ENCODE results near the gene TMEM108. TPM values are rescaled to one million over a fixed set of nuclear protein-coding genes. Genes with fewer than 3 reads are reported as not detected.
A peak's percentile ranks its signal among the peaks of the same experiment; 100 is the strongest.

Gene TMEM108
- total and polyA plus RNA-seq, 5 donors from 2014 or later: 0.11 TPM; not detected in 4

GRCh38 chr3:133375403-133375745, 337.2 kb downstream of the TMEM108 start:
- ATAC-seq (ENCODE audit: low read depth in 2 of 2): no peak
- H3K4me3 Mint-ChIP-seq: no peak overlapping the region
- Histone ChIP-seq H3K9me3 (ENCODE audit: control insufficient read depth in 2 of 2, low read length in 2 of 2) (no peaks in the 10 kb centered on the region), H3K27me3 (ENCODE audit: control insufficient read depth, insufficient read depth, low read length) (peaks cover 1% of the 10 kb centered on the region), H3K4me3 (ENCODE audit: low read depth, low read length) (no peak overlapping the region), H3K4me1 (ENCODE audit: control insufficient read depth, insufficient read depth, low read length, poor library complexity, severe bottlenecking) (no peaks in the 10 kb centered on the region), H3K36me3 (ENCODE audit: control insufficient read depth, insufficient read depth, low read length) (no peaks in the 10 kb centered on the region), H3K27ac (ENCODE audit: insufficient read depth, low read length, poor library complexity, severe bottlenecking) (no peak overlapping the region)
- no peaks in the 10 kb centered on the region for H3K4me1 Mint-ChIP-seq
- H3K27ac Mint-ChIP-seq: no peak overlapping the region
- DNase-seq: no peak
- no peaks in the 10 kb centered on the region for H3K9me3 Mint-ChIP-seq
- no peaks in the 10 kb centered on the region for H3K36me3 Mint-ChIP-seq
- H3K27me3 Mint-ChIP-seq: no peaks in the 10 kb centered on the region

DNA sequence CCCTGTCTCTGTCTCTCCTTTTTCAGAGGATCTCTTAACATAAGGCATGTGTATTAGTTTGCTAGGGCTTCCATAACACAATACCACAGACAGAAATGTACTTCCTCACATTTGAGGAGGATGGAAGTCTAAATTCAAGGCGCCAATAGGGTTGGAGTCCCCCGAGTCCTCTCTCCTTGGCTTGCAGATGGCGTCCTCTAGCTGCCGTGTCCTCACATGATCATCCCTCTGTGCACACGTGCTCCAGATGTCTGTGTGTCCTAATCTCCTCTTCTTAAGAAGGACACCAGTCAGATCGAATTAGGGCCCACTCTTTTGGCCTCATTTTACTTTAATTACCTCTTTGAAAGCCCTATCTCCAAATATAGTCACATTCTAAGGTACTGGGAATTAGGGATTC, 338.6 kb downstream of the TMEM108 start:
- no peaks in the 10 kb centered on the region for H3K4me1 Mint-ChIP-seq
- H3K4me1 ChIP-seq (ENCODE audit: control insufficient read depth, insufficient read depth, low read length, poor library complexity, severe bottlenecking): no peaks in the 10 kb centered on the region

DNA sequence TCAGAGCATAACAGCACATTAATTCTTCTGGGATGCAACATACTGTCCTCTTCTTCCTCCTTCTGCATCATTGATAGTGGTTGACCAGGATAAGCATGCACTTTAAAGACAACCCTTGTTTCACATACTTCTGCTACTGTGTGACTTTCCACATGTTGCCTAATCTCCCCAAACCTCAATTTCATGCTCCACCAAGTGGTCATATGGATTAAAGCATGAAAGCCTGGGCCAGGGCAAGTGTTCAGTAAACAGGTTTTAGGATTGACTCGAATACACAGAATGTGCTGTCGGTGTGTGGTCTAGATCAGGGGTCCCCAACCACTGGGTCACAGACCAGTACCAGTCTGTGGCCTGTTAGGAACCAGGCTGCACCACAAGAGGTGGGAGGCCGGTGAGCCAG, 339.2 kb downstream of the TMEM108 start:
- no peaks in the 10 kb centered on the region for H3K9me3 ChIP-seq (ENCODE audit: control insufficient read depth in 2 of 2, low read length in 2 of 2)
- H3K27ac Mint-ChIP-seq: no peak overlapping the region
- DNase-seq: peak in 1 of 3 donors; percentile 11
- no peaks in the 10 kb centered on the region for H3K9me3 Mint-ChIP-seq
- no peaks in the 10 kb centered on the region for H3K4me1 ChIP-seq (ENCODE audit: control insufficient read depth, insufficient read depth, low read length, poor library complexity, severe bottlenecking)
- H3K4me3 ChIP-seq (ENCODE audit: low read depth, low read length): no peak overlapping the region
- H3K36me3 Mint-ChIP-seq: no peaks in the 10 kb centered on the region
- no peaks in the 10 kb centered on the region for H3K27me3 Mint-ChIP-seq
- no peak for ATAC-seq (ENCODE audit: low read depth in 2 of 2)
- no peaks in the 10 kb centered on the region for H3K27me3 ChIP-seq (ENCODE audit: control insufficient read depth, insufficient read depth, low read length)
- H3K27ac ChIP-seq (ENCODE audit: insufficient read depth, low read length, poor library complexity, severe bottlenecking): no peak overlapping the region
- no peaks in the 10 kb centered on the region for H3K4me1 Mint-ChIP-seq
- no peaks in the 10 kb centered on the region for H3K36me3 ChIP-seq (ENCODE audit: control insufficient read depth, insufficient read depth, low read length)
- H3K4me3 Mint-ChIP-seq: no peak overlapping the region

More for the DNA sequence above, 338.6 kb downstream of the TMEM108 start:
- no peak overlapping the region for H3K4me3 Mint-ChIP-seq
- H3K27ac Mint-ChIP-seq: no peak overlapping the region
- H3K27ac ChIP-seq (ENCODE audit: insufficient read depth, low read length, poor library complexity, severe bottlenecking): no peak overlapping the region
- H3K4me3 ChIP-seq (ENCODE audit: low read depth, low read length): no peak overlapping the region
- no peaks in the 10 kb centered on the region for H3K9me3 ChIP-seq (ENCODE audit: control insufficient read depth in 2 of 2, low read length in 2 of 2)
- no peaks in the 10 kb centered on the region for H3K27me3 ChIP-seq (ENCODE audit: control insufficient read depth, insufficient read depth, low read length)
- no peaks in the 10 kb centered on the region for H3K36me3 ChIP-seq (ENCODE audit: control insufficient read depth, insufficient read depth, low read length)
- ATAC-seq (ENCODE audit: low read depth in 2 of 2) (no peak), DNase-seq (no peak)
- no peaks in the 10 kb centered on the region for H3K36me3 Mint-ChIP-seq
- no peaks in the 10 kb centered on the region for H3K27me3 Mint-ChIP-seq
- H3K9me3 Mint-ChIP-seq: no peaks in the 10 kb centered on the region

DNA sequence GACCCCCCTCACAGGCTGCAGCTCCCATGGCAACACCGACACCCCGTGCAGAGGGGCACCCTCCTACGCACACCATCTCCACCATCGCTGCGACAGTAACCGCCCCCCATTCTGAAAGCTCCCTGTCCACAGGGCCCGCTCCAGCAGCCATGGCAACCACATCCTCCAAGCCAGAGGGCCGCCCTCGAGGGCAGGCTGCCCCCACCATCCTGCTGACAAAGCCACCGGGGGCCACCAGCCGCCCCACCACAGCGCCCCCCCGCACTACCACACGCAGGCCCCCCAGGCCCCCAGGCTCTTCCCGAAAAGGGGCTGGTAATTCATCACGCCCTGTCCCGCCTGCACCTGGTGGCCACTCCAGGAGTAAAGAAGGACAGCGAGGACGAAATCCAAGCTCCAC, 341.7 kb downstream of the TMEM108 start:
- Histone ChIP-seq H3K9me3 (ENCODE audit: control insufficient read depth in 2 of 2, low read length in 2 of 2) (no peaks in the 10 kb centered on the region), H3K27me3 (ENCODE audit: control insufficient read depth, insufficient read depth, low read length) (no peaks in the 10 kb centered on the region), H3K4me3 (ENCODE audit: low read depth, low read length) (no peak overlapping the region), H3K27ac (ENCODE audit: insufficient read depth, low read length, poor library complexity, severe bottlenecking) (no peak overlapping the region), H3K36me3 (ENCODE audit: control insufficient read depth, insufficient read depth, low read length) (no peaks in the 10 kb centered on the region), H3K4me1 (ENCODE audit: control insufficient read depth, insufficient read depth, low read length, poor library complexity, severe bottlenecking) (no peaks in the 10 kb centered on the region)
- H3K27ac Mint-ChIP-seq: no peak overlapping the region
- H3K9me3 Mint-ChIP-seq: no peaks in the 10 kb centered on the region
- H3K36me3 Mint-ChIP-seq: no peaks in the 10 kb centered on the region
- no peak for ATAC-seq (ENCODE audit: low read depth in 2 of 2)
- H3K27me3 Mint-ChIP-seq: peaks cover 9% of the 10 kb centered on the region
- no peak for DNase-seq
- H3K4me1 Mint-ChIP-seq: no peaks in the 10 kb centered on the region
- no peak overlapping the region for H3K4me3 Mint-ChIP-seq

DNA sequence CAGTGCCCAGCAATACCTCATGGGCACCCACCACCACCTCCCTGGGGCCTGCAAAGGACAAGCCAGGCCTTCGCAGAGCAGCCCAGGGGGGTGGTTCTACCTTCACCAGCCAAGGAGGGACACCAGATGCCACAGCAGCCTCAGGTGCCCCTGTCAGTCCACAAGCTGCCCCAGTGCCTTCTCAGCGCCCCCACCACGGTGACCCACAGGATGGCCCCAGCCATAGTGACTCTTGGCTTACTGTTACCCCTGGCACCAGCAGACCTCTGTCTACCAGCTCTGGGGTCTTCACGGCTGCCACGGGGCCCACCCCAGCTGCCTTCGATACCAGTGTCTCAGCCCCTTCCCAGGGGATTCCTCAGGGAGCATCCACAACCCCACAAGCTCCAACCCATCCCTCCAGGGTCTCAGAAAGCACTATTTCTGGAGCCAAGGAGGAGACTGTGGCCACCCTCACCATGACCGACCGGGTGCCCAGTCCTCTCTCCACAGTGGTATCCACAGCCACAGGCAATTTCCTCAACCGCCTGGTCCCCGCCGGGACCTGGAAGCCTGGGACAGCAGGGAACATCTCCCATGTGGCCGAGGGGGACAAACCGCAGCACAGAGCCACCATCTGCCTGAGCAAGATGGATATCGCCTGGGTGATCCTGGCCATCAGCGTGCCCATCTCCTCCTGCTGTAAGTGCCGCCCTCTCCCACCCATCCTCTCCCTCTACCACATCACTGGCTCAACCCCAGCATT, 342.5 kb downstream of the TMEM108 start:
- peaks cover 9% of the 10 kb centered on the region for H3K27me3 Mint-ChIP-seq
- no peak overlapping the region for H3K4me3 Mint-ChIP-seq
- no peak overlapping the region for H3K27ac Mint-ChIP-seq

GRCh38 chr3:133381346-133382109, 343.3 kb downstream of the TMEM108 start:
- no peak for ATAC-seq (ENCODE audit: low read depth in 2 of 2)
- no peak overlapping the region for H3K4me3 ChIP-seq (ENCODE audit: low read depth, low read length)
- Mint-ChIP-seq H3K27me3 (peaks cover 9% of the 10 kb centered on the region), H3K9me3 (no peaks in the 10 kb centered on the region), H3K27ac (no peak overlapping the region), H3K4me3 (no peak overlapping the region), H3K4me1 (no peaks in the 10 kb centered on the region), H3K36me3 (no peaks in the 10 kb centered on the region)
- DNase-seq: no peak
- no peaks in the 10 kb centered on the region for H3K36me3 ChIP-seq (ENCODE audit: control insufficient read depth, insufficient read depth, low read length)
- no peaks in the 10 kb centered on the region for H3K9me3 ChIP-seq (ENCODE audit: control insufficient read depth in 2 of 2, low read length in 2 of 2)
- H3K27ac ChIP-seq (ENCODE audit: insufficient read depth, low read length, poor library complexity, severe bottlenecking): no peak overlapping the region
- H3K4me1 ChIP-seq (ENCODE audit: control insufficient read depth, insufficient read depth, low read length, poor library complexity, severe bottlenecking): no peaks in the 10 kb centered on the region
- no peaks in the 10 kb centered on the region for H3K27me3 ChIP-seq (ENCODE audit: control insufficient read depth, insufficient read depth, low read length)

More for the DNA sequence above, 342.5 kb downstream of the TMEM108 start:
- Histone ChIP-seq H3K9me3 (ENCODE audit: control insufficient read depth in 2 of 2, low read length in 2 of 2) (no peaks in the 10 kb centered on the region), H3K4me3 (ENCODE audit: low read depth, low read length) (no peak overlapping the region), H3K27me3 (ENCODE audit: control insufficient read depth, insufficient read depth, low read length) (no peaks in the 10 kb centered on the region), H3K27ac (ENCODE audit: insufficient read depth, low read length, poor library complexity, severe bottlenecking) (no peak overlapping the region), H3K36me3 (ENCODE audit: control insufficient read depth, insufficient read depth, low read length) (no peaks in the 10 kb centered on the region), H3K4me1 (ENCODE audit: control insufficient read depth, insufficient read depth, low read length, poor library complexity, severe bottlenecking) (no peaks in the 10 kb centered on the region)
- no peak for DNase-seq
- ATAC-seq (ENCODE audit: low read depth in 2 of 2): no peak
- Mint-ChIP-seq H3K4me1 (no peaks in the 10 kb centered on the region), H3K36me3 (no peaks in the 10 kb centered on the region), H3K9me3 (no peaks in the 10 kb centered on the region)

- H3K36me3 Mint-ChIP-seq: no peaks in the 10 kb centered on the region
- peak overlapping the region in 1 of 3 donors; percentile 54 for H3K27ac Mint-ChIP-seq
- peaks cover 9% of the 10 kb centered on the region for H3K27me3 Mint-ChIP-seq
- H3K27ac ChIP-seq (ENCODE audit: insufficient read depth, low read length, poor library complexity, severe bottlenecking): no peak overlapping the region
- H3K27me3 ChIP-seq (ENCODE audit: control insufficient read depth, insufficient read depth, low read length): no peaks in the 10 kb centered on the region
- no peaks in the 10 kb centered on the region for H3K4me1 Mint-ChIP-seq
- ATAC-seq (ENCODE audit: low read depth in 2 of 2) (no peak), DNase-seq (no peak)
- no peaks in the 10 kb centered on the region for H3K9me3 Mint-ChIP-seq
- H3K36me3 ChIP-seq (ENCODE audit: control insufficient read depth, insufficient read depth, low read length): no peaks in the 10 kb centered on the region
- no peaks in the 10 kb centered on the region for H3K4me1 ChIP-seq (ENCODE audit: control insufficient read depth, insufficient read depth, low read length, poor library complexity, severe bottlenecking)
- no peaks in the 10 kb centered on the region for H3K9me3 ChIP-seq (ENCODE audit: control insufficient read depth in 2 of 2, low read length in 2 of 2)
- H3K4me3 Mint-ChIP-seq: no peak overlapping the region
- no peak overlapping the region for H3K4me3 ChIP-seq (ENCODE audit: low read depth, low read length)
These were observed 345.0 kb downstream of the TMEM108 start for GRCh38 chr3:133383175-133383574.

- no peak overlapping the region for H3K27ac ChIP-seq (ENCODE audit: insufficient read depth, low read length, poor library complexity, severe bottlenecking)
- DNase-seq (no peak), ATAC-seq (ENCODE audit: low read depth in 2 of 2) (no peak)
- no peaks in the 10 kb centered on the region for H3K4me1 ChIP-seq (ENCODE audit: control insufficient read depth, insufficient read depth, low read length, poor library complexity, severe bottlenecking)
- H3K9me3 ChIP-seq (ENCODE audit: control insufficient read depth in 2 of 2, low read length in 2 of 2): no peaks in the 10 kb centered on the region
- no peak overlapping the region for H3K27ac Mint-ChIP-seq
- no peaks in the 10 kb centered on the region for H3K36me3 Mint-ChIP-seq
- no peak overlapping the region for H3K4me3 ChIP-seq (ENCODE audit: low read depth, low read length)
- H3K9me3 Mint-ChIP-seq: no peaks in the 10 kb centered on the region
- no peak overlapping the region for H3K4me3 Mint-ChIP-seq
- H3K27me3 ChIP-seq (ENCODE audit: control insufficient read depth, insufficient read depth, low read length): no peaks in the 10 kb centered on the region
- peaks cover 9% of the 10 kb centered on the region for H3K27me3 Mint-ChIP-seq
- H3K36me3 ChIP-seq (ENCODE audit: control insufficient read depth, insufficient read depth, low read length): no peaks in the 10 kb centered on the region
- no peaks in the 10 kb centered on the region for H3K4me1 Mint-ChIP-seq
These were observed 345.6 kb downstream of the TMEM108 start for GRCh38 chr3:133383741-133384140.

Measured in CD4-positive, CD25-positive, alpha-beta regulatory T cell (primary cell).